ENCODE measurements around the gene ZNF574.

ZNF574 gene

DNA sequence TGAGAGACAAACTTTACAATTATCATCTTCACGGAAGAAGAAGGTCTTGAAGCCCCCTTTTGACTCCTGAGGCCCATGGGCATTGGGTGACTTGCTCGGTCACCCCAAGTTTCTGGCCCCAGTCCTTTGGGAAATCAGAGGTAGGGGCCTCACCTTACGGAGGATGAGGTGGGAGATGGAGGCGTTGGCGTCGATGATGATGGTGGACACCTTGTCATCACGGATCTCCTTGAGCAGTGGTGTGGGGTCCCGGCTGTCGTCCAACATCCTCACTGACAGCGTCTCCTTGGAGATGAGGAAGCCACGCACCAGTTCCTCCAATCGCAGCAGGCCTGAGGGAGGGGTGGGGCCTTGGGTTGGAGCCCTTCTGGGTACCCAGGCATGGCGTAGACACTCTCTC is 16.8 kb upstream of the ZNF574 start:
- DNase-seq = no peak

- no peak for DNase-seq
These were observed 15.8 kb upstream of the ZNF574 start for GRCh38 chr19:42060117-42060516.

GRCh38 chr19:42062381-42062780 is 13.6 kb upstream of the ZNF574 start:
- DNase-seq = no peak

DNA sequence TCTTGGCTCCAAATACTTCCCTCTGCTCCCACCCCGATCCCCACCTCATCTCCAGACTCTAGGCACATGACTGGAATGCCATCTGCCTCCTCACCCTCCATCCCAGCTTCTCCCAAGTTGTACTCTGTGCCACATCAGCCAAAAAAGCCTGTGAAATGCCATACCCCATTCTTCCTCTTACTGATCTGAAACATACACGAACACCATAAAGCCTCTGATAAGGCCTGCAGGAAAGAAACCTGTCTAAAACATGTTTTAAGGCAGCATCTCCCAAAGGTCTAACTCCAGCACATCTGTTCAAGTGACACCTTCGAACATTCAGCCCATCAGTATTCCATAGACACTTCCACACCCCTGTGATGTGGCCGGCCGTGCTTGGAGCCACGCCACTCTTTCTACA is 11.5 kb upstream of the ZNF574 start:
- DNase-seq = no peak

DNA sequence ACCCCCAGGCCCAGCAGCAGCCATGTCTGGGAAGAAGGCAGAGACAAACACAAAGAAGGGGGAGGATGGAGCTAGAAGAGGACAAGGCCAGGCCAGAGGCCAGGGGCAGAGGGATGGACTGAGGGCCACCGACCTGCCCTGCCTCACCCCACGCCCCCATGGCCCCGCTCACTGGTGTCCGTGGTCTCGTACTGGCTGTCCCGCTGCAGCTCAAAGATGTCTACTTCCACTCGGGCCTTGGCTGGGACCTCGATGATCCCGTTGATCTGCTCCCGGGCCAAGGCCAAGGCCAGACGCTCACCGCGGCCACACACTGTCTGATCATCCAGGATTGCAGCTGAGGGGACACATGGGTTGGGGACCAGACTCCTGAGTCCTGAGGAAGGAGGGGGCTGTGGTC is 10.9 kb upstream of the ZNF574 start:
- DNase-seq = no peak

DNA sequence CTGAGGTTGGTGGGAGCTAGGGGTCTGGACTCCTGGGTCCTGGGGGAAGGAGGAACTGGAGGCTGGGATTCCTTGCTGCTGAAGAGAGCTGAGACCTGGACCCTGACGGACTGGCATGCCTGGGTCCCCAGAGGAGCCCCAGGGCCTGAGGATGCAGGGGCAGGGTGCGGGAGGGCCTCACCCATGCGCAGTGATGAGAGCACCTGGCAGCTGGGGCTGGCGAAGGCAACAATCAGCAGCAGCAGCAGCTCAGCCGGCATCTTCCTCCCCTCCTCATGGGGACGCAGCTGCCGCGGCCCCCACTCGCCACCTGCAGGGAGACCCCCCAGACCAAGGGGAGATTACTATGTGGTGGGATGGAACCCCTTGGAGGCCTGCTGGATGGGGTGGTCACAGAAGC is 10.5 kb upstream of the ZNF574 start:
- DNase-seq = no peak

- peak in 1 of 2 donors; percentile 7 for DNase-seq
These were observed 9.8 kb upstream of the ZNF574 start for GRCh38 chr19:42066075-42066754.

DNA sequence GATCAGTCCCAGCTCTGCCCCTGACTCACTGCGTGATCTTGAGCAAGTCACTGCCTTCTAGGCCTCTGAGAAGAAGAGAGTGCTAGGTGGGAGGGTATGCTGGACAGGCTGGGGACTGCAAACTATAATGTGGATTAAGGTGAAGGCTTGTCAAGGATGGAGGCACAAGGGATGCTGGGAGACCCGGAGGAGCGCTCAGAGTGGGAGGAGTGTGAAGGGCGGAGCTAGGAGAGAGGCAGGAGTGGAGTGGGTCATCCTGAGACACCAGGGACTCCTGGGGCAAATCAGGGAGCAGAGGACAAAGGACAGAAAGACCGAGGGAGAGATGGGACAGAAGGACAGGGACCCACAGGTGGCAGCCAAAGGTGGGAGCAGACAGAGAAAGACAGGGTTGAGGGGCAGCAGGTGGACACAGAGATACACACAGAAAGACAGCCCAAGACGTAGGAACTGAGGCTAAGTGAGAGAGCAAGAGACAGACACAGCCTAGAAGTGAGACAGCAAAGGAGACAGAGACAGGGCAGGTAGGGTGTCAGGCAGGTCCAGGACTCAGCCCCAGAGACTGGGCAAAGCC is 8.6 kb upstream of the ZNF574 start:
- DNase-seq = no peak

DNA sequence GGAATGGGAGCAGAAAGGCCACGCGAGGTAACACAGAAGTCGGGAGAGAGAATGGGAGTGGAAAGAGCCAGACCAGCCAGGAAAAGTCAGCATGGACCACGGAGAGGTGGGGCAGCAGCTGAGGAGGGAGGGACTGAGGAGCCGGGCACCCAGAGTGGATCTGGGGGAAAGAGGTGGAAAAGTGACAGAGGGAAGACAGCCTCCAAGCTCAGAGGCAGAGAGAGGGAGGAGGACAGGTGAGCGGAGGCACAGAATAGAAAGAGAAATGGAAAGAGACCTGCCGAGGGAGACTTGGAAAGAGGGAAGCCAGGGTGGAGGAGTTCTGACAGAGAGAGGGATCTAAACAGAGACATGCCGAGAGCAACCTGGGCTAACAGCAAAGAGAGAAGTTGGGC is 7.6 kb upstream of the ZNF574 start:
- no peak for DNase-seq

DNA sequence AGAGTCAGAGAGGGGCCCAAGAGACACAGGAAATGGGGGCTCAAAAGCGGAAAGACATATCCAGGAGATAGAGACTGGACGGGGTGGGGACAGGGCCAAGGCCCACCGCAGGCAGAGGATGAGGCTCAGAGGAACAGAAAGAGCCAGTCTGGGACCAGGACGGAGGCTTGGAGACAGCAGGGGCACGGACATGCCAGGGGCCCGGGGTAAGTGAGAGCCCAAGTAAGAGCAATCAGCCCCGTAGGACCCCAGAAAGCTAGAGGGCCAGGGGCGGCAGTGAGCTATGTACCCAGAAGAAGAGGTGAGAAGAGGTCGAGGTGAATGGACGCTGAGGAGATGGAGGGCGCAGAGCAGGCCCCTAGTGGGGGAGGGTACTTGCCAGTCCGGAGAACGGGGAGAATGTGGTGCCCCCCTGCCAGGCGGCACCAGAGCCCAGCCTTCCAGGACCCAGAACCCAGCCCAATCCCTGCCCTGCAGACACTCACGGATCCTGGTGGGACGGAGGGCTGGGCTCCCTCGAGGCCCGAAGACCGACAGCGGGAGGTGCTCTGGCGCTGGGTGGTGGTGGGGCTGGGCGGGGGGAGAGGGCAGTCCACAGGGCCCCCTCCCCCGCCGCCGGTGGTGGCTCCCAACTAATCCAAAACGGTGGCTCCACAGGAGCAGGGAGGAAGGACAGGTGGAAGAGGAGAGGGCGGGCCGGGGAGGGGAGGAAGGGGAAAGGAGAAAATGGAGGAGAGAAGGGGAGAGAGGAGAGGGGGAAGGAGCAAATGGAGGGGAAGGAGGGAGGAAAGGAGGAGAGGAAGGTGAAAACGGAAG is 7.0 kb upstream of the ZNF574 start:
- no peak for DNase-seq

DNA sequence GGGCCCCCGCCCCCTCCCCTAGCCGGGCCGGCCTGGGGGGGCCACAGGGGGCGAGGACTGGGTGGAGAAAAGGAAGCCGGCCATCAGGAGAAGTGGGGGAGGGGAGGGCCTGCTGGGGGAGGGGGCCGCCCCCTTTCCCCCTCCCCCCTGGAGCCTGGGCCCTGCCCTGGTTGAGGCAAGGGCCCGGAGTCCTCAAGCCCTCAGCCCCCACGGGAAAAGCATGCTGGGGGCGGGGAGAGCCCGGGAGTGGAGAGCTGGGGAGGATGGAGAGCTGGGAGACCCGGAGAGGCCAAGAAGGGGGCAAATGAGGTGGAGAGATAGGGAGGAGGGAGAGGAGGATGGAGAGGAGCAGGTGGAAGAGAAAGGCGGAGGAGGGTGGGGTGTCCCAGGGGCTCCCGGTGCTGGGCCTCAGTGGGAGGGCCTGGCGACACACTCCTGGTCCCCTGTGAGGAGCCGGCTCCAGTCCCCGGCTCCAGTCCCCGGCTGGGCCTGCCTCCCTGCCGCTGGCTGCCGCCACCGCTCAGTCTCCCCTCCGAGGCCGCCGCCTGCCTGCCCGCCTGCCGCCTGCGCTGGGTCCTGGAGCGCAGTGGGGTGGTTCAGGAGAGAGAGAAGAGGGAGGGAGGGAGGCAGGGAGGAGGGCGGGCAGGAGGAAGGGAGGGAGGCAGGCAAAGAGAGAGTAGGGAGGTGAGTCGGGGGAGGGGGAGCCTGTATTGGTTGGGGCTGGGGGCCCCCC is 6.2 kb upstream of the ZNF574 start, which contains the start of gene GRIK5:
GRIK5 (minus strand) TSS at position 588 of the 733 bp plus-strand sequence. CDS start 4,436 bp downstream, outside the sequence.
- no peak for DNase-seq

GRCh38 chr19:42071247-42071646 is 4.7 kb upstream of the ZNF574 start:
- no peak for DNase-seq

DNA sequence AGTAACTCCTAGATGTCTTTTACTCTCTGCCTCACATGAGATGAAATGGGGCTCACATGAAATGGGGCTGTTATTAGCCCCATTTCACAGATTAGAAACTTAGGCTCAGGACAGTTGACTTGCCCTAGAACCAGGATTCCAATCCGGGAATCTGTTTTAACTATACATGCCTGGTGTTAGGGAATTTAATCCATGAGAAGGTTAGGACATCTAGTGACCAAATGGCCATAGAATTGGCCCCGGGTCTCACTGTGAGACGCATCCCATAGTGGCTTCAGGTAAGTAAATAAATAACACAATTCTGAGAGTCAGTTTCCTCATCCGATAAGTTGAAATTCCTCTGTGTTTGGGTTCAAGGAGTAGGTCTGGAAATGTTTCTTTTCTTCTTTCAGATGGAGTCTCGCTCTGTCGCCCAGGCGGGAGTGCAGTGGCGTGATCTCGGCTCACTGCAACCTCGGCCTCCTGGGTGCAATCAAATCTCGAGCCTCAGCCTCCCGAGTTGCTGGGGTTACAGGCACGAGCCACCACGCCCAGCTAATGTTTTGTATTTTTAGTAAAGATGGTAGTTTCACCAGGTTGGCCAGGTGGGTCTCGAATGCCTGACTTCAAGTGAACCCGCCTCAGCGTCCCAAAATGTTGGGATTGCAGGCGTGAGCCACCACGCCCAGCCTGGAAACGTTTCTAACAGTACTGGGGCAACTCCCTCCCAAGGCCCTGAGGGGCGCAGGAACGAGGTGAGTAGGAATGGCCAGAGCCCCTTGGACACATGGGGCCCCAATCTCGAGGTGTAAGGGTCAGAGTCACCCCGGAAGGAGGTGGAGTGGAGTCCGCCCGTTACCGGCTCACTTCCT is 1.2 kb upstream of the ZNF574 start:
- DNase-seq = peak in 1 of 2 donors; percentile 63

- DNase-seq = peak in 1 of 2 donors; percentile 43
These were observed 676 bp upstream of the ZNF574 start for GRCh38 chr19:42075364-42075615.

DNA sequence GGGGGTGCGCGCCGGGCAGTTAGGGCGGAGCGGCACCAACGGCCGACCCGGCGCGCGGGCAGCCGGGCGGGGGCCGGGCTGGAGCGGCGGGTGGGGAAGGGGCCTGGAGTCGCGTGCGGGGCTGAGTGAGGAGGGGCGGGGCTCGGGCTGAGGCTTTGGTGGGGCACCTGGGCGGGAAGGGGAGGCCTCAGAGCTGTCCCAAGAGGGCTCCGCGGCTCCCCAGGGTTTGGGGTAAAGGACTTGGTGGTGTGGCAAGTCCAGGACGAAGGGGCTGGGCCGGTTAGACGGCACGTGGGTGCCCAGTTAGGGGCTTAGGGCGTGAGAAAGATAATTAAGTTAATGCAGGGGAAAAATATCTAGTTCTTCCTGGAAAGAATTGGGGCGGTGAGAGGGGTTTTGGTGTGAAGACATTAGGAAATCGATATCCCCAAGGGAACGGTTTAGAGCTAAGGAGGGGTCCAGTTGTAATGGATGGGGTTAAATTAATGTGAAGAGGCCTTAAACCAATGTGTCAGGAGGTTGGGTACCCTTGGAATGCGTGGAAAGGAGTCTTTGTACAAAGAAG is 496 bp downstream of the ZNF574 start:
- DNase-seq = no peak

DNA sequence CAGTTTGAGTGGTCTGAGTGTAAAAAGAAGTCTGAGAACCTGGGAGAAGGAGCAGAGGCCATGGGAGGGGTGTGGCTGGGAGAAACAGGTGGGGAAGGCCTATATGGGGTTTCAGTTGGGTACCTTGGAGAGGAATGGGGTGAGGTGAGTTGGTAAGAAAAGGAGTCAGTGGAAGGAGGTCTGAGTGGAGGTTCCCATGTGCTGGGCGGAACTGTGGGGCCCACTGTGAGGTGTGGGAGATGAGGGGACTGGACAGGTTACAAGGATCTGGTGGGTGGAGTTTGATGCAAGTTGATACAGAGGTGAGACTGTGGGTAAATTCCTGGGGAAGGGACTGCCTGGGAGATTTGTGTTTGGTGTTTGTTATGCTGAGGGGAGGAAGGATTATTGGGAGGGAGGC is 2.1 kb downstream of the ZNF574 start:
- DNase-seq = no peak

GRCh38 chr19:42078538-42079275 is 2.7 kb downstream of the ZNF574 start:
- no peak for DNase-seq

- no peak for DNase-seq
These were observed 3.3 kb downstream of the ZNF574 start for GRCh38 chr19:42079276-42079669.

DNA sequence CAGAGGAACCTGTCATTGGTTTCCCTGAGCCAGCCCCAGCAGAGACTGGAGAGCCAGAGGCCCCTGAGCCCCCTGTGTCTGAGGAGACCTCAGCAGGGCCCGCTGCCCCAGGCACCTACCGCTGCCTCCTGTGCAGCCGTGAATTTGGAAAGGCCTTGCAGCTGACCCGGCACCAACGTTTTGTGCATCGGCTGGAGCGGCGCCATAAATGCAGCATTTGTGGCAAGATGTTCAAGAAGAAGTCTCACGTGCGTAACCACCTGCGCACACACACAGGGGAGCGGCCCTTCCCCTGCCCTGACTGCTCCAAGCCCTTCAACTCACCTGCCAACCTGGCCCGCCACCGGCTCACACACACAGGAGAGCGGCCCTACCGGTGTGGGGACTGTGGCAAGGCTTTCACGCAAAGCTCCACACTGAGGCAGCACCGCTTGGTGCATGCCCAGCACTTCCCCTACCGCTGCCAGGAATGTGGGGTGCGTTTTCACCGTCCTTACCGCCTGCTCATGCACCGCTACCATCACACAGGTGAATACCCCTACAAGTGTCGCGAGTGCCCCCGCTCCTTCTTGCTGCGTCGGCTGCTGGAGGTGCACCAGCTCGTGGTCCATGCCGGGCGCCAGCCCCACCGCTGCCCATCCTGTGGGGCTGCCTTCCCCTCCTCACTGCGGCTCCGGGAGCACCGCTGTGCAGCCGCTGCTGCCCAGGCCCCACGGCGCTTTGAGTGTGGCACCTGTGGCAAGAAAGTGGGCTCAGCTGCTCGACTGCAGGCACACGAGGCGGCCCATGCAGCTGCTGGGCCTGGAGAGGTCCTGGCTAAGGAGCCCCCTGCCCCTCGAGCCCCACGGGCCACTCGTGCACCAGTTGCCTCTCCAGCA is 4.2 kb downstream of the ZNF574 start:
- DNase-seq = no peak

DNA sequence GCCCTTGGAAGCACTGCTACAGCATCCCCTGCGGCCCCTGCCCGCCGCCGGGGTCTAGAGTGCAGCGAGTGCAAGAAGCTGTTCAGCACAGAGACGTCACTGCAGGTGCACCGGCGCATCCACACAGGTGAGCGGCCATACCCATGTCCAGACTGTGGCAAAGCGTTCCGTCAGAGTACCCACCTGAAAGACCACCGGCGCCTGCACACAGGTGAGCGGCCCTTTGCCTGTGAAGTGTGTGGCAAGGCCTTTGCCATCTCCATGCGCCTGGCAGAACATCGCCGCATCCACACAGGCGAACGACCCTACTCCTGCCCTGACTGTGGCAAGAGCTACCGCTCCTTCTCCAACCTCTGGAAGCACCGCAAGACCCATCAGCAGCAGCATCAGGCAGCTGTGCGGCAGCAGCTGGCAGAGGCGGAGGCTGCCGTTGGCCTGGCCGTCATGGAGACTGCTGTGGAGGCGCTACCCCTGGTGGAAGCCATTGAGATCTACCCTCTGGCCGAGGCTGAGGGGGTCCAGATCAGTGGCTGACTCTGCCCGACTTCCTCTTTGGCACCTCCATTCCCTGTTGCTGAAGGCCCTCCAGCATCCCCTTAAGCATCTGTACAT is 4.9 kb downstream of the ZNF574 start:
- no peak for DNase-seq

Measured in inflammatory macrophage (primary cell).